Esophagus muscularis mucosa (tissue), 4 donors: Measurements from ENCODE around the gene LIAS. TPM values are rescaled to one million over a fixed set of nuclear protein-coding genes. Genes with fewer than 3 reads are reported as not detected.
A peak's percentile ranks its signal among the peaks of the same experiment; 100 is the strongest.

Experiments
- DNase-seq: peaks from one replicate; pipeline ENCODE4 v3.0.0-alpha.2; 2017; ENCODE audit errors: extremely low spot score
- H3K27ac ChIP-seq, 4 donors: fragments of 200-600 bp; sonication (generic); replicated peaks in 1 of 4; 1 replicate in 3 of 4; 2 replicates in 1 of 4; pipeline ENCODE4 v1.5.1; 2016 to 2019; ENCODE audit warnings: mild to moderate bottlenecking in 1 of 4
- H3K27me3 ChIP-seq, 4 donors: fragments of 200-600 bp; sonication (generic); one replicate each; pipeline versions ENCODE4 v1.5.1 to v1.6.0; 2016 to 2019
- H3K36me3 ChIP-seq, 4 donors: fragments of 200-600 bp; sonication (generic); one replicate each; pipeline ENCODE4 v1.5.1; 2016 to 2019
- H3K4me1 ChIP-seq, 4 donors: fragments of 200-600 bp; sonication (generic); one replicate each; pipeline ENCODE4 v1.5.1; 2016 to 2019
- H3K4me3 ChIP-seq, 4 donors: fragments of 200-600 bp; sonication (generic); 1 replicate in 2 of 4; 2 replicates in 2 of 4; pipeline ENCODE4 v1.5.1; 2016 to 2019; ENCODE audit warnings: mild to moderate bottlenecking in 4 of 4, moderate library complexity in 1 of 4
- H3K9me3 ChIP-seq, 4 donors: fragments of 200-600 bp; sonication (generic); 1 replicate in 3 of 4; 2 replicates in 1 of 4; pipeline ENCODE4 v1.5.1; 2016 to 2019
- CTCF ChIP-seq, 3 experiments: fragments of 200-600 bp in 2 of 3; fragments of 450-650 bp in 1 of 3; sonication (generic) in 2 of 3; IDR thresholded peaks; one replicate each; pipeline ENCODE4 v1.5.1; 2017 to 2019; ENCODE audit warnings: antibody characterized with exemption in 3 of 3, mild to moderate bottlenecking in 2 of 3, moderate library complexity in 1 of 3
- EP300 ChIP-seq: sonication (generic); formaldehyde crosslinking; IDR thresholded peaks from one replicate; pipeline ENCODE4 v1.6.1; 2017; ENCODE audit warnings: antibody characterized with exemption
- POLR2A ChIP-seq: fragments of 450-650 bp; IDR thresholded peaks from one replicate; pipeline ENCODE4 v1.6.1; 2017; ENCODE audit warnings: antibody characterized with exemption, moderate library complexity, mild to moderate bottlenecking, low read depth
- POLR2AphosphoS5 ChIP-seq, 2 donors: sonication (generic); formaldehyde crosslinking; IDR thresholded peaks; one replicate each; pipeline ENCODE4 v1.6.1; 2017; ENCODE audit warnings: antibody characterized with exemption in 2 of 2
- WGBS: methylation state at CpG from one replicate; pipeline ENCODE4 v1.1.5; 2018; 5-methylcytosine and 5-hydroxymethylcytosine counted together
- intact Hi-C: fragments of 100-400 bp; cut with DNase I; formaldehyde crosslinking; loops from one replicate; pipeline ENCODE4 v1.15.1; 2023
- total RNA-seq, 4 donors: library from RNA; depleted of rRNA; stranded (reverse); fragments of >200 nt; gene quantifications; one replicate each; pipeline versions ENCODE4 v1.1.0 to v1.2.1, GENCODE V29; 2016

Gene LIAS
- total RNA-seq, 4 donors from 2014 or later: 8.5 to 11.6 (median 9.7) TPM

- 41% methylated on average over 2 of the region's 2 CpGs for WGBS
Measured at GRCh38 chr4:39450618-39451017, 8.2 kb upstream of the LIAS start.

GRCh38 chr4:39451423-39452023 is 7.3 kb upstream of the LIAS start:
- Histone ChIP-seq H3K27me3 (no peaks in the 10 kb centered on the region), H3K27ac (no peak overlapping the region), H3K36me3 (peaks cover 36 to 73% (median 59%) of the 10 kb centered on the region in 4 donors), H3K9me3 (no peaks in the 10 kb centered on the region), H3K4me1 (peaks cover 12 to 36% (median 30%) of the 10 kb centered on the region in 4 donors), H3K4me3 (no peak overlapping the region)
- DNase-seq: no peak
- WGBS: 91% methylated on average over 6 of the region's 6 CpGs
- intact Hi-C loops: loop anchor here (10.0 kb wide), 1 partner anchor 603 kb away; the partner anchor contains the start of gene N4BP2
- TF ChIP-seq EP300 (no peak), POLR2AphosphoS5 (IDR thresholded peaks at IDR 0.05) (peak in 1 of 2 donors; percentile 7)

More at GRCh38 chr4:39450618-39451017, 8.2 kb upstream of the LIAS start:
- Histone ChIP-seq H3K27me3 (no peaks in the 10 kb centered on the region), H3K9me3 (no peaks in the 10 kb centered on the region), H3K4me1 (peaks cover 9 to 30% (median 22%) of the 10 kb centered on the region in 4 donors), H3K4me3 (no peak overlapping the region), H3K27ac (peak overlapping the region in 1 of 4 donors; percentile 21), H3K36me3 (peaks cover 27 to 64% (median 50%) of the 10 kb centered on the region in 4 donors)
- DNase-seq: no peak
- TF ChIP-seq POLR2AphosphoS5 (IDR thresholded peaks at IDR 0.05): no peak
- TF ChIP-seq CTCF (IDR thresholded peaks at IDR 0.05): no peak
- TF ChIP-seq POLR2A: no peak
- no peak for TF ChIP-seq EP300
- intact Hi-C loops: loop anchor here (10.0 kb wide), 1 partner anchor 604 kb away; the partner anchor contains the start of gene N4BP2

GRCh38 chr4:39452153-39452859 is 6.5 kb upstream of the LIAS start:
- WGBS: 84% methylated on average over 6 of the region's 6 CpGs
- Histone ChIP-seq H3K36me3 (peaks cover 43 to 81% (median 67%) of the 10 kb centered on the region in 4 donors), H3K4me1 (peaks cover 12 to 36% (median 30%) of the 10 kb centered on the region in 4 donors), H3K4me3 (no peak overlapping the region), H3K9me3 (no peaks in the 10 kb centered on the region), H3K27ac (no peak overlapping the region), H3K27me3 (no peaks in the 10 kb centered on the region)
- intact Hi-C loops: loop anchor here (10.0 kb wide), 1 partner anchor 602 kb away; the partner anchor contains the start of gene N4BP2
- TF ChIP-seq EP300 (no peak), POLR2A (no peak), CTCF (IDR thresholded peaks at IDR 0.05) (no peak), POLR2AphosphoS5 (IDR thresholded peaks at IDR 0.05) (no peak)
- no peak for DNase-seq

- TF ChIP-seq CTCF (IDR thresholded peaks at IDR 0.05) (no peak), EP300 (no peak), POLR2A (no peak), POLR2AphosphoS5 (IDR thresholded peaks at IDR 0.05) (no peak)
- no peaks in the 10 kb centered on the region for H3K27me3 ChIP-seq
- WGBS: 83% methylated on average over 11 of the region's 11 CpGs
- DNase-seq: no peak
- H3K4me3 ChIP-seq: no peak overlapping the region
- peaks cover 17 to 38% (median 33%) of the 10 kb centered on the region in 4 donors for H3K4me1 ChIP-seq
- H3K36me3 ChIP-seq: peaks cover 45 to 84% (median 70%) of the 10 kb centered on the region in 4 donors
- intact Hi-C loops: loop anchor here (10.0 kb wide), 1 partner anchor 602 kb away; the partner anchor contains the start of gene N4BP2
- no peaks in the 10 kb centered on the region for H3K9me3 ChIP-seq
- no peak overlapping the region for H3K27ac ChIP-seq
Measured at GRCh38 chr4:39452860-39453587, 5.8 kb upstream of the LIAS start.
